ENCODE results near the gene SLC26A11. TPM values are rescaled to one million over a fixed set of nuclear protein-coding genes. Genes with fewer than 3 reads are reported as not detected.
A peak's percentile ranks its signal among the peaks of the same experiment; 100 is the strongest.

The SLC26A11 gene
- total and polyA plus RNA-seq, 2 of the 13 experiments (the other 11 are each of a cell fraction or from before 2014, with no cell fraction given), result 8.7 to 13.2 TPM

GRCh38 chr17:80260791-80261158 lies 40.5 kb downstream of the SLC26A11 start, which contains the start of gene RNF213 (continued):
- TF ChIP-seq DZIP1 (CRISPR knock-in tag; IDR thresholded peaks at IDR 0.05) (no peak), ZNF430 (CRISPR knock-in tag; IDR thresholded peaks at IDR 0.05) (no peak), ZBTB25 (CRISPR knock-in tag; IDR thresholded peaks at IDR 0.05) (no peak), ISX (CRISPR knock-in tag; conservative IDR thresholded peaks at IDR 0.05) (no peak), E2F1 (CRISPR knock-in tag; IDR thresholded peaks at IDR 0.05) (no peak), NFRKB (IDR thresholded peaks at IDR 0.05) (no peak), FOXA3 (CRISPR knock-in tag; IDR thresholded peaks at IDR 0.05) (no peak), ZNF207 (IDR thresholded peaks at IDR 0.05; ENCODE audit: borderline replicate concordance) (no peak), ZNF629 (CRISPR knock-in tag; conservative IDR thresholded peaks at IDR 0.05) (no peak), ZFYVE20 (CRISPR knock-in tag; IDR thresholded peaks at IDR 0.05; ENCODE audit: borderline replicate concordance, low read depth) (no peak), MTF2 (CRISPR knock-in tag; IDR thresholded peaks at IDR 0.05; ENCODE audit: borderline replicate concordance) (no peak), FIP1L1 (IDR thresholded peaks at IDR 0.05; ENCODE audit: borderline replicate concordance, insufficient read depth, low read depth, low read length) (no peak), ZNF619 (CRISPR knock-in tag; IDR thresholded peaks at IDR 0.05) (no peak), GABPA (IDR thresholded peaks at IDR 0.05; ENCODE audit: low read depth, low read length) (no peak), GABPA (CRISPR knock-in tag; IDR thresholded peaks at IDR 0.05; ENCODE audit: low read depth) (no peak), ATF5 (CRISPR knock-in tag; IDR thresholded peaks at IDR 0.05; ENCODE audit: low read depth) (0 out of 2 replicates have a peak, but pooled peaks have one; percentile 7), THAP11 (CRISPR knock-in tag; IDR thresholded peaks at IDR 0.05) (no peak), NFIC (IDR thresholded peaks at IDR 0.05; ENCODE audit: low read length) (no peak), KLF16 (CRISPR knock-in tag; IDR thresholded peaks at IDR 0.05) (no peak), SP1 (IDR thresholded peaks at IDR 0.05) (no peak), SP1 (CRISPR knock-in tag; IDR thresholded peaks at IDR 0.05) (no peak), RELA (CRISPR knock-in tag; IDR thresholded peaks at IDR 0.05) (no peak), KLF15 (CRISPR knock-in tag; IDR thresholded peaks at IDR 0.05; ENCODE audit: borderline replicate concordance) (no peak), ZNF124 (CRISPR knock-in tag; IDR thresholded peaks at IDR 0.05) (no peak; the same call in 1 of the 2 replicates), ZNF383 (CRISPR knock-in tag; IDR thresholded peaks at IDR 0.05; ENCODE audit: borderline replicate concordance) (no peak), ZNF138 (CRISPR knock-in tag; IDR thresholded peaks at IDR 0.05; ENCODE audit: low read depth) (0 out of 2 replicates have a peak, but pooled peaks have one; percentile 44), PHF5A (CRISPR knock-in tag; IDR thresholded peaks at IDR 0.05; ENCODE audit: low read depth, unreplicated experiment) (no peak), BATF2 (CRISPR knock-in tag; IDR thresholded peaks at IDR 0.05) (no peak), ZNF335 (CRISPR knock-in tag; IDR thresholded peaks at IDR 0.05) (no peak)

All from HepG2 (cell line).